DMS 273 (cell line): ENCODE results near the gene FUCA1.
"Not testable (repeated sequence)": the region's sequence is repeated elsewhere in the genome, so short reads cannot be mapped to it uniquely, and the experiment has no call there.

Source experiments
- DNase-seq: peaks from one replicate; lab custom pipeline; 2025; ENCODE audit not compliant: unreplicated experiment; lab: John Stamatoyannopoulos, UW

The FUCA1 gene

DNA sequence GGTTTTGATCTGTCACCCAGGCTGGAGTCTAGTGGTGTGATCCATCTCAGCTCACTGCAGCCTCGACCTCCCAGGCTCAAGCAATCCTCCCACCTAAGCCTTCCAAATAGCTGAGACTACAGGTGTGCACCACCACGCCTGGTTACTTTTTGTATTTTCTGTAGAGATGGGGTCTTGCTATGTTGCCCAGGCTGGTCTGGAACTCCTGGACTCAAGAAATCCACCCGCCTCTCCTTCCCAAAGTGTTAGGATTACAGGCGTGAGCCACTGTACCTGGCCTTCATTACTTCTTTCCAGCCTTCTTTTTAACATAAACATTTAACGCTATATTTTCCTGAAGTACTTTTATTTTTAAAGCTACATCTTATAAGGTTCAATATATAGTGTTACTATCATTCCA, 24.4 kb downstream of the FUCA1 start:
- DNase-seq, result no peak

DNA sequence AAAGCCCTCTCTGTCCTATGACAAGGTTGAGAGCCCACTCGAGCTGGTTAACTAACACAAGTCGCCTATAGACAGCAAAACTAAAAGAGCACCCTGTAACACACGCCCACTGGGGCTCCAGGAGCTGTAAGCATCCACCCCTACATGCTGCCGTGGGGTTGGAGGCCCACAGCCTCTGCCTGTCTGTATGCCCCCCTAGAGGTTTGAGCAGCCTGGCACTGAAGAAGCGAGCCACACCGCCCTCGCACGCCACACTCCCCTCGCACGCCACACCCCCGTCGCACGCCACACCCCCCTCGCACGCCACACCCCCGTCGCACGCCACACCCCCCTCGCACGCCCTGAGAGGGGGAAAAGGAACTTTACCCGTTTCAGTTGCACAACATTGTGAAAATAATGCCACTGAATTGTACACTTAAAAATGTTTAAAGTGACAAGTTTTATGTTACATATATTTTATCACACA, 29.7 kb downstream of the FUCA1 start:
- DNase-seq, result peak; percentile 80

DNA sequence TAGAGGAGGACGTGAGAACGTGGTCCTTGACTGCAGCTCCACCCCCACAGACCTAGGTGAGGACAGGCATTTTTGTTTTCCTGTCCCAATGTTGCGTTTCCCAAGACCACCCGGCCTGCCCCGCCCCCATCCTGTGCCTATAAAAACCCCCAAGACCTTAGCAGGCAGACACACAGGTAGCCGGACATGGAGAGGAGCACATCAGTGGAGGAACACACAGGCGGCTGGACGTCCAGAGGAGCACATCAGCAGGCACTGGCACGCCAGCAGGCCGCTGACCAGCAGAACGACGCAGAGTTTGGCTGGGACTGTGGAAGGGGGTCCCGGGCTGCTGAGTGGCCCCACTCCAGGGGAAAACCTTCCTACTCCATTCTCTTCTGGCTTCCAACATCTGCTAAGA, 30.2 kb downstream of the FUCA1 start:
- no peak for DNase-seq

DNA sequence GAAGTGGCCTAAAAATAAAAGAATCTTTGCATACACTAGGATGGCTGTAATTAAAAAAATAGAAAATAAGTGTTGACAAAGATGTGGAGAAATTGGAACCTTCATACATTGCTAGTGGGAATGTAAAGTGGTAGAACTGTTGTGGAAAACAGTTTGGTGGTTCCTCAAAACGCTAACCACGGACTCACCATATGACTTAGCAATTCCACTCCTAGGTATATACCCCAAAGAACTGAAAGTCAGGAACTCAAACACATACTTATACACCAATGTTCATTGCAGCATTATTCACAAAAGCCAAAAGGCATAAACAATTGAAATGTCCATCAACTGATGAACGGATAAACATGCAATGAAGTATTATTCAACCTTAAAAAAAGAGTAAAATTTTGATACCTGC, 32.1 kb downstream of the FUCA1 start:
- no peak for DNase-seq

DNA sequence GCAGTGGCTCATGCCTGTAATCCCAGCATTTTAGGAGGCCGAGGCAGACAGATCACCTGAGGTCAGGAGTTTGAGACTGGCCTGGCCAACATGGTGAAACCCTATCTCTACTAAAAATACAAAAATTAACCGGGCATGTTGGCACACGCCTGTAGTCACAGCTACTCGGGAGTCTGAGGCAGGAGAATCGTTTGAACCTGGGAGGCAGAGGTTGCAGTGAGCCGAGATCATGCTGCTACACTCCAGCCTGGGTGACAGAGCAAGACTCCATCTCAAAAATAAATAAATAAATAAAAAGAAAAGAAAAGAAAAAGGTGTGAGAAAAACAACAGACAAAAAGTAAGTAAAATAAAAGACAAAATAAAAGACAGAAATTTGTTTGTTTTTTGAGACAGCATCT, 33.9 kb downstream of the FUCA1 start:
- DNase-seq, result peak; percentile 32

DNA sequence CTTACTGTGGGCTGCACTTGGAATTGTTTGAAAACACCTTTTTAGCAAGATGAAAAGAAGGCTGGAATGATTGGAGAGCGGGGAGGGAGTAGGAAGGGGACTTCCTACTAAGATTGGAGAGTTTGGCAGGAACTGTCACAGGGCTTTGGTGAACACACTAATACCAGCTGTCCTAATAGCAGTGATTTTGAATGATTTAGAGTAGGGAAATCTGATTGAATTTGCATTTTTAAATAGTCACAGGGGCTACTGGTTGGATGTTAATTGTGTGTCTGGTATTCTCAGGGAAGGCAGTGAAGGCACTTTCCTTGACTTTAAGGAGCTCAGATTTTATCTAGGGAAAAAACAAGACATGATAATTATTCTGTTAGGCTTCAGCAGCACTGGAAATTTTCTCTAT, 40.4 kb downstream of the FUCA1 start:
- no peak for DNase-seq

DNA sequence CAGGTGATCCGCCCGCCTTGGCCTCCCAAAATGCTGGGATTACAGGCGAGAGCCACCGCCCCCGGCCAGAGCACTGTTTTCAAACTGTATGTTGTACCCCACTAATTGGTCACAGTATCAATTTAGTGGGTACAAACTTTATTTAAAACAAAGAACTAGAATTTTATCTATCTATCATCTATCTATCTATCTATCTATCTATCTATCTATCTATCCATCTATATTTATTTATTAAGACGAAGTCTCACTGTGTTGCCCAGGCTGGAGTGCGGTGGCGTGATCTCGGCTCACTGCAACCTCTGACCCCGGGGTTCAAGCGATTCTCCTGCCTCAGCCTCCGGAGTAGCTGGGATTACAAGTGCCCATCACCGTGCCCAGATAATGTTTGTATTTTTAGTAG, 41.5 kb downstream of the FUCA1 start:
- DNase-seq, result not testable (repeated sequence)

DNA sequence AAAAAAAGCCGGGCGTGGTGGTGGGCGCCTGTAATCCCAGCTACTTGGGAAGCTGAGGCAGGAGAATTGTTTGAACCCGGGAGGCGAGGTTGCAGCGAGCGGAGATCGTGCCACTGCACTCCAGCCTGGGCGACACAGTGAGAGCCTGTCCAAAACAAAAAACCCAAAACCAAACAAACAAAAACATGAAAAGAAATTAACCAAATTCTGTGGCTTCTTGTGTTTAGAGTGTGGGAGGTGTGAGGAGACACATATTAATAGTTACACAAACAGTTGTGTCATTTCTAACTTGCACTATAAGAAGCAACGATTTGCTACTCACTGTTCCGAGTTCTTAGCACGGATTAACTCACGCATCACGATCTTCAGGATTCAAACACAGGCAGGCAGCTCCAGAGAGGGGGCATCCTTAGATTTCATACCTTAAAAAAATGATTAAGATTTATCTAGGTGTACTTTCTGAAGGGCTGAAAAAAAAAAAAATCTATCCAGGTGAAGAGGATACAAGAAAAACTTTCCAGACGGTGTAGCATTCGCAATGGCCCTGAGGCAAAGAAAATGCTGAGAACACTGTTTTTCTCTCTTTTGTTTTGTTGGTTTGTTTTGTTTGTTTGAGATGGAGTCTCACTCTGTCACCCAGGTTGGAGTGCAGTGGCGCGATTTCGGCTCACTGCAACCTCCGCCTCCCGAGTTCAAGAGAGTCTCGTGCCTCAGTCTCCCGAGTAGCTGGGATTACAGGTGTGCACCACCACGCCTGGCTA, 42.1 kb downstream of the FUCA1 start:
- DNase-seq, result no peak

DNA sequence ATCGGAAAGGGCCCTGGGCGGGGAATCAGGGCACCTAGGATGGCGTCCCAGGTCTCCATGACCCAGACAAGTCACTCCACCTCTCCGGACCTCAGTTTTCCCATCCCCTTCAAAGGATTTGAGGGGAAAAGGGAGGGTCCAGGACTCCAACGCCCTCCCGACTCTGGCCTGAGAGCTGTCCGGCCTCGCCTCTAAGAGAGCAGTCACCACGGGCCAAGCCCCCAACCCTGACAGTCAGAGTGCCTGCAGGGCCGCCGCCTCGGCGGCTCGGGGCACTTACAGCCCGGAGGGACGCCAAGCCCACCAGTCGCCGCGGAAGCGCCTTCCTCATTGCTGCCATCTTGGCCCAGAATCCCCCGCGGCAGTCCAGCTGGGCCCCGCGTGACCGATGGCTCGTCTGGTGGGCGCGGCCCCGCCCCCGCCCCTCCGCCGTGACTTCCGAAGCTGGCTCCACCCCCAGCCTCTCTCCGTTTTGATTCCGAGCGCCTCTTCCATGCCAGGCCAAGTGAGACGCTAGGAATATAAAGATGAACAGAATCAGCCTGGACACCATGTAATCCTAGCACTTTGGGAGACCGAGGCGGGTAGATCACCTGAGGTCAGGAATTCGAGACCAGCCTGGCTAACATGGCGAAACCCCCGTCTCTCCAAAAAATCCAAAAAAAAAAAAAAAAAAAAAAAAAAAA, 42.9 kb downstream of the FUCA1 start, which contains the start of gene HMGCL:
Gene HMGCL (minus strand): TSS at position 354 of the 686 bp plus-strand sequence. CDS start 14 bp downstream, at position 340.
- DNase-seq, result peak; percentile 97

DNA sequence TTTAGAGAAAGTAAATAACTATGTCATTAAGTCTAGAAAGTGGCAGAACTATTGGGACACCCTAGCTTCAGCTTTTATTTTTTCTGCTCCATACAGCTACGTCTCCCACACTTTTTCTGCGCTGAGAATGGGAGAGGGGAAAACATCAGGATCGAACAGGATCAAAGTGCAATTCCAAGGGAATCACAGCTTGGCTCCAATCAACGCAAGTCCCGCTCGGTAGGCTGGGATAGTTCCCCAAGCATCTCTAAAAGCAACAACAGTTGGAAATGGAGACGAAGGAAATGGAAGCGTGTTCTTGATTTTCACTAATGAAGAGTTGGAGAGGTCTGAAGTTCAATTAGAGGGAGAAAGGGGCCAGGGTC, 43.4 kb downstream of the FUCA1 start:
- DNase-seq, result peak; percentile 43

DNA sequence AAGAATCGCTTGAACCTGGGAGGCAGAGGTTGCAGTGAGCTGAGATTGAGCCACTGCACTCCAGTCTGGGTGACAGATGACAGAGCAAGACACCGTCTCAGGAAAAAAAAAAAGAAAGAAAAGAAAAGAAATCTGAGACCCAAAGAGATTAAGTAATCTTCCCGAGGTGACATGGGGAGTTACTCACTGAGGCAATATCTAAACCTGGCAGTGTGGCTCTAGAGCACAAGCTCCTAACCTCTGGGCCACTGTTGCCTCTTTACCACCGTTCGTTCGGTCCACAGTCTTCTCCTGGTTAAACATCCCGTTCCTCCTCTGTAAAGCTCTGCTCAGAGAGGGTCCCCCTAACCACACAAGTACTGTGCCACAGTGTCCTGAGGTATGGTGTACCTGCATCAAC, 44.3 kb downstream of the FUCA1 start:
- DNase-seq, result no peak

DNA sequence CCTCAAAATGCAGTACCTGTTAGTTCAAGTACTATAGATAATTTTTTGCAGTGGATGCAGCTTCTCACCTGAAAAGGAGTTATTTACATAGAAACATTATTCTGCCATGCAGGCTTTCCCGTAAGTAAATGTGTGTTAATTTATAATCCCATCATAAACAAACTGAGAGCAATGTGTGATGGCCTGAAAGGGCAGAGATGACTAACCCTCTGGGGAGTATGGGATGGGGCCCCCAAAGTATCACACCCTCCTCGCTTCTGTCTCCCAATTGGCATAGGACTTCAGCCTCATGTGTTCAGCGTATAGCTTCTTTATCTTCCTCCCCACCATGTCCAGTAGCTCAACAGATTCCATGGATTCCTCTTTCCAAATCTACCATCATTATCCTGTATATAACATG, 50.5 kb downstream of the FUCA1 start:
- DNase-seq, result no peak

DNA sequence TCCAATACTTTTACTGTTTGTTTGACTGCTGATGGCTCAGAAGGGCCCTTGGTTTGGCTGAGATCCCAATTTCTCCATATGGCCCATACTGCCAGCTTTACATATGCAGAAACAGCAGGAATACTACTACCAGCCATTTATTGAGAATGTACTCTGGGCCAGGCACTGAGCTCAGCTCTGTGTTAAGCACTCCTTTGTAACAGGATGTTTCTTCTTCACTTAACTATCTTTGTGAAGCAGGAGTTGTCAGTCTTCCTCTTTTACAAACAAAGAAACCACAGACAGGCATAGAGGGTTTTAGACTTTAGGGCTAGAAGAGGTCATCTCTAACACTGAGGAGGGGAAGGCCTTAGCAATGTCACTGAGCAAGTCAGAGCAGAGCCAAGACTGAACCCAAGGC, 51.2 kb downstream of the FUCA1 start:
- DNase-seq, result peak; percentile 81

DNA sequence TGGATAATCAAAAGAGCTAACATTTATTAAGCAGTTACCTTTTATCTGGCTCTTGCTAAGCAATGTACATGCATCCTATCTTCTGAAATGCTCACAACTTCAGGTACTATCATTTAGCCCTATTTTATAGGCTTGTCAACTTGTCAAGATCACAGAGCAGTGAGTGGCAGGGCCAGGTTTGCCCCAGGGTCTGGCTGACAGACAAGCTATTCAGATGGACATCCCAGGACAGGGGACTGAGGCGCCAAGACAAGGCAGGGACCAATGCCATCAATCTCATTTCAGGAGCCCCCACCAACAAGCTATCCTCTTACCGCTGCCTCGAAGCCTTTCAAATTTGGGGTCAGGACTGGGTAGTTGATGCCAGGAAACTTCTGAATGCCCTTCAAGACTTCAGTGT, 51.7 kb downstream of the FUCA1 start:
- DNase-seq, result no peak

DNA sequence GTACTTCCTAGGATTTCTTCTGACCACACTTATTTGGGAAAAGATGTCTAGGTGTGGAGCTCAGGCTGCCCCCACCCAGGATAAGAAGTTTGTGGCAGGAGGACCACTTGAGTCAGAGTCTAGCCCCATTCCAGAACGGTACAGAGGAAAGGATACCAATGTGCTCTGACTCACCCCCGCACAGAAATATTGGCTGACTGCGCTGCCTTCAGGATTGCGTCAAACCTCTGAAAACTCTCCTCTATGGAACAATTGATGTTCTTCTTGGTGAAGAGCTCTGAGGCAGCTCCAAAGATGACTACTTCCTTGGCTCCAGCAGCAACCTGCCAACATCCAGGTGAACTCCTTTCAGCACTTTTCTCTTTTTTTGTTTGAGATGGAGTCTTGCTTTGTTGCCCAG, 54.1 kb downstream of the FUCA1 start:
- no peak for DNase-seq

DNA sequence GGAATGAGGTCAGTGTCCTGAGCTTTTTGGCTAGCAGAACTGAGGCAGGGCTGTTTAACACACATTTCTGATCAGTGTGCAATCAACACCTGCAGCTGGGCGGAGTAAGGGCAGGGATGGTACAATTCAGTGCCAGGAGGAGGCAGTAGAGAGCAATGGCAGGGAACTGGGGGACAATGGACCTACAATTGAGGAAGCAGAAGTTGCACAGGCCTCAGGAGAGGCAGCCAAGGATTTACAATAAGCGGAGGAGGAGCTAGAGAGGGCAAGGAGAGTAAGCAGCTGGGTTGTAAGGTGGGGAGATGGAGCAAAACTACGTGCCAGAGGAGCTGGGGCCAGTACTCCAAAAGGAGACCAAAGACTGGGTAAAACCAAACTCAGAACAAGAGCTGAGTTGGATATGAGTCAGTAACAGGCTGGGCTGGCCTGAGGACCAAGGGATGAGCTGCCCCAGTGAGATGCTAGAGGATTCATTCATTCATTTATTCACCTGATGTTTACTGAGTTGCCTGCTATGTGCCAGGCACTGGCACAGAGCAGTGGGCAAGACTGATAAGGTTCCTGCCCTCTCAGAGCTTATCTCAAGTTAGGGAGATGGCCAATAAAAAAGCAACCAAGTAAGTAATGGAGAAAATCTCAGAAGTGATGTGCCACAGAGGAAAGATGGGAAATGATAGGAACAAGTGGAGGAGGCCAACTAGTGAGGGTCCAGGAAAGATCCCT, 57.1 kb downstream of the FUCA1 start:
- peak; percentile 71 for DNase-seq

DNA sequence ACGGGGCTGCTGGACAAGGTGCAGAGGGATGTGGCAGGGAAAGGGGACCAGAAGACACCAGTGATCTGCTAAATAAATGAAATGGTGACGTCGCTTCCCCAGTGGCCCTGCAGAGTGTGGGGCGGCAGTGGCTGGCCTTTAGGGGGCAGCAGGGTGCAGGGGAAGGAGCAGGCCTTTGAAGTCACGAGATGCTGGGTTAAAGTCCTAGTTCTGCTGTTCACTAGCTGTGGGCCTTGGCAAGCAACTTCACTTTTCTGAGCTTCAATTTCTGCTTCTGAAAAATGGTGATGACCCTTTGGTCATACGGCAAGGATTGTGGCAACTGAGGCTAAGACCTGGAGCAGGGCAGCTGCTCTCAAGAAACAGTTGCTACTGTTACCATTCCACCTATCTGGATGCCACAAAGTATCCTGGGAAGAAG, 58.3 kb downstream of the FUCA1 start:
- DNase-seq, result peak; percentile 88

DNA sequence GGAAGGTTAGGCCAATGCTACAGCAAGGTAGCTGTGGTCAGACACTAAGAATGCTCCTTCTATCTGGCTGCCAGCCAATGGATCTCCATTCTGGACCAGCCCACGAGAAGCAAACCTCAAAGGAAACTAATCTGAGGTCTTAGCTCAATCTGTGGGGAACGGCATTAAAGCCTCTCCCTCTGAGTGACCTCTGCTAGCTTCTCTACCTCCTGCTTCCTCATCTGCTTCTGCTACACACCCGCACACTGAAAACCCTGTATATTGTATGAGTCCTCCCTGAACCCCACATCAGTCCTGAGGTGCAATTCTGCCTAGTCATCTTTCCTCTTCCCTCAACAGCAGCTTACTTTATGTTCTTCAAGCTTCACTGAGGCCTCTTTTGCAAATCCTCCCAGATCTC, 60.6 kb downstream of the FUCA1 start:
- no peak for DNase-seq

DNA sequence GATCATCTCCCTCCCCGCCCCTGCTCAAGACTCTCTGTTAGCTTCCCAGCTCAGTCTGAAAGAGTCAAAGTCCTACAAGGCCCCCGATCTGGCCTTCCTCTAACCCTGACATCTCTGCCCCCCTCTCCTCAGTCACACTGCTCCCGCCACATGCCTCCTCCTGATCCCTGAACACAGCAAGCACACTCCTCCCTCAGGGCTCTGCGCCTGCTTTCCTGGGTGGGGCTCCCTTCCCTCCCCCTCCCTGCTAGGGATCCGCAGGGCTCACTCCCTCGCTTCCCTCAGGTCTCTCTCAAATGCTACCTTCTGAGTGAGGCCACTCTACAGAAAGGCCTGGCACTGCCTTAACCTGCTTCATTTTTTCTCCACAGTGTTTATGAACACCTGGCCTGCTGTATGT, 61.8 kb downstream of the FUCA1 start:
- no peak for DNase-seq

DNA sequence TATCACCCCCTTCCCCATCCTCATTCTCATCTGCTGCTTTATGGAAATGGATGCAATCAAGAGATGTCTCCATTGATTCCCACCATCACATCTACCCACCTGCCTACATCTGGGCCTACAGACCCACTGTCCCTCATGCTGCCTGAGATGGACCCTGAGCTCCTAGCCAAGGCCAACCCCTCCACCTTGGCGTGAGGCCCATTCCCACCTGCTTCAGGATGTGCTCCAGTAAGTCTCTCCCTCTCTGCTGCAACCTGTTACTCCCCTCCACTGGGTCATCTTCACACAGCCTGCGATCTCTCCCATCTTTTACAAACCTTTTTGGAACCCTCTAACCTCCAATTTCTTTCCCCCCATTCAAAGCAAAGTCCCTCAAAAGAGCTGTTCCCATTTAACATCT, 63.1 kb downstream of the FUCA1 start:
- DNase-seq, result no peak

DNA sequence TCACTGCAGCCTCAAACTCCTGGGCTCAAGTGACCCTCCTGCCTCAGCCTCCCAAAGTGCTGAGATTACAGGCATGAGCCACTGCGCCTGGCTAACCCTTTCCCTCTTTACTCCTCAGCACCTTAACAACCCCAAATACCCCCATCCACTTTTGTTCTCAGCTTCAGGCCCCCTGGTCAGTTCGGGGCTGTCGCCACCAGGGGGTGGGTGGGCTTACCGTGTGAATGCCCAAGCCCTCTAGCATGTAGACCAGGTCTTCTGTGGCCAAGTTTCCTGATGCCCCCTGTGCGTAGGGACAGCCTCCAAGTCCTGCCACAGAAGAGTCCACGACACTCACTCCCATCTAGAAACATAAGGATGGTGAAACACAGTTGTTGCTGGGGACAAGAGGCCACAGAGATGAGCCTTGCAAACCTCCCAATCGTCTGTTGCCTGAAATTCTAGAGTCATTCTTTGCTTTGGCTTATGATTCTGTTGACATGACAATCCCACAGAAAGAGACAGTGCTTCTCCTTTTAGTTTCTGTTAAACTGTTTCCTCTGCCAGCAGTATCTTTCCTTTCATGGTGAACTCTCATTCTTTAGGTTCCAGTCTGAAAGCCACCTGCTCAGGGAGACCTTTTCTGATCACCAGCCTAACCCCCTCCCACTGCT, 63.8 kb downstream of the FUCA1 start:
- DNase-seq, result peak; percentile 33
